Stomach (tissue), 9 donors: ENCODE data around the gene SCAP. TPM values are rescaled to one million over a fixed set of nuclear protein-coding genes. Genes with fewer than 3 reads are reported as not detected.

Source experiments
- DNase-seq, 2 donors: peaks; one replicate each; pipeline versions ENCODE4 v3.0.0 to v3.0.0-alpha.2; 2013 to 2019
- H3K27ac ChIP-seq, 5 donors: fragments of 200-600 bp in 4 of 5; sonication (generic) in 4 of 5; one replicate each; pipeline ENCODE4 v1.5.1; 2013 to 2019; ENCODE audit warnings: mild to moderate bottlenecking in 1 of 5, moderate library complexity in 1 of 5
- H3K27me3 ChIP-seq, 3 donors: fragments of 200-600 bp; sonication (generic); one replicate each; pipeline ENCODE4 v1.5.1; 2017 to 2019; ENCODE audit warnings: mixed run types in 1 of 3
- H3K36me3 ChIP-seq, 4 donors: fragments of 200-600 bp; sonication (generic); 1 replicate in 3 of 4; 2 replicates in 1 of 4; pipeline ENCODE4 v1.5.1; 2016 to 2019
- H3K4me1 ChIP-seq, 4 donors: fragments of 200-600 bp; sonication (generic); one replicate each; pipeline ENCODE4 v1.5.1; 2016 to 2019
- H3K4me3 ChIP-seq, 4 donors: fragments of 200-600 bp; sonication (generic) in 3 of 4; one replicate each; pipeline ENCODE4 v1.5.1; 2016 to 2019; ENCODE audit warnings: mild to moderate bottlenecking in 1 of 4
- H3K9me3 ChIP-seq, 4 donors: fragments of 200-600 bp; sonication (generic); one replicate each; pipeline ENCODE4 v1.5.1; 2016 to 2019
- EP300 ChIP-seq: sonication (generic); formaldehyde crosslinking; IDR thresholded peaks from one replicate; pipeline ENCODE4 v1.6.1; 2017; ENCODE audit warnings: antibody characterized with exemption
- POLR2A ChIP-seq, 4 donors: fragments of 450-650 bp; IDR thresholded peaks; one replicate each; pipeline ENCODE4 v1.6.1; 2016; ENCODE audit warnings: antibody characterized with exemption in 4 of 4, control low read depth in 2 of 4, mild to moderate bottlenecking in 1 of 4, moderate library complexity in 1 of 4
- POLR2AphosphoS5 ChIP-seq, 3 donors: sonication (generic); formaldehyde crosslinking; IDR thresholded peaks; one replicate each; pipeline ENCODE4 v1.6.1; 2016; ENCODE audit warnings: antibody characterized with exemption in 3 of 3
- WGBS, 5 donors: extraction: QIAGEN DNeasy Blood & Tissue Kit in 3 of 5; methylation state at CpG; one replicate each; pipeline versions ENCODE4 v1.1.5 to v1.1.7; 2013 to 2018; 5-methylcytosine and 5-hydroxymethylcytosine counted together
- intact Hi-C: fragments of 100-400 bp; cut with DNase I; formaldehyde crosslinking; loops from one replicate; pipeline ENCODE4 v1.15.1; 2023; ENCODE audit warnings: low total_unique reads
- polyA plus RNA-seq, 3 donors: library from polyadenylated mRNA; stranded (reverse); fragments of 200-250 nt; gene quantifications; one replicate each; pipeline ENCODE4 v1.2.3, GENCODE V29; 2013
- total RNA-seq, 5 donors: library from RNA; depleted of rRNA; stranded (reverse); fragments of >200 nt; gene quantifications; one replicate each; pipeline versions ENCODE4 v1.1.0 to v1.2.3, GENCODE V29; 2014 to 2016
- TF ChIP-seq, protein P1 (sequence below), 7 experiments: fragments of 450-650 bp in 4 of 7; fragments of 200-600 bp in 3 of 7; sonication (generic) in 3 of 7; IDR thresholded peaks; one replicate each; pipeline ENCODE4 v1.5.1; 2016 to 2019; ENCODE audit warnings: antibody characterized with exemption in 7 of 7, control low read depth in 2 of 7, mild to moderate bottlenecking in 1 of 7
- donor health status: healthy with polysubstance abuse.
- donor health status: Bipolar disorder and iron deficiency.
- donor health status: healthy.

Gene SCAP
- total and polyA plus RNA-seq, 8 donors: 15.6 to 223 (median 47.3) TPM

DNA sequence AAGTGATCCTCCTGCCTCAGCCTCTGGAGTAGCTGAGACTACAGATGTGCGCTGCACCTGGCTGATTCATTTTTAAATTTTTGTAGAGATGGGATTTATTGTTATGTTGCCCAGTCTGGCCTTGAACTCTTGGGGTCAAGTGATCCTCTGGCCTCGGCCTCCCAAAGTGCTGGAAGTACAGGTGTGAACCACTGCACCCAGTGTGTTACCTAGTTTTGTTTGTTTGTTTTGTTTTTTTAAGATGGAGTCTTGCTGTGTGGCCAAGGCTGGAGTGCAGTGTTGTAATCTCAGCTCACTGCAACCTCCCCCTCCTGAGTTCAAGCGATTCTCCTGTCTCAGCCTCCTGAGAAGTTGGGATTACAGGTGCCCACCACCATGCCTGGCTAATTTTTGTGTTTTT lies 82.8 kb downstream of the SCAP start:
- Histone ChIP-seq H3K4me3 (no peak overlapping the region), H3K9me3 (no peaks in the 10 kb centered on the region), H3K36me3 (peaks cover 18 to 45% (median 37%) of the 10 kb centered on the region in 4 donors), H3K27me3 (no peaks in the 10 kb centered on the region), H3K4me1 (peaks cover 12 to 52% (median 32%) of the 10 kb centered on the region in 4 donors), H3K27ac (no peak overlapping the region)
- 93 to 100% (median 97%) methylated on average over 3 of the region's 3 CpGs for WGBS, 5 donors
- intact Hi-C loops: no loop called here
- TF ChIP-seq EP300: no peak
- TF ChIP-seq, protein P1, sequence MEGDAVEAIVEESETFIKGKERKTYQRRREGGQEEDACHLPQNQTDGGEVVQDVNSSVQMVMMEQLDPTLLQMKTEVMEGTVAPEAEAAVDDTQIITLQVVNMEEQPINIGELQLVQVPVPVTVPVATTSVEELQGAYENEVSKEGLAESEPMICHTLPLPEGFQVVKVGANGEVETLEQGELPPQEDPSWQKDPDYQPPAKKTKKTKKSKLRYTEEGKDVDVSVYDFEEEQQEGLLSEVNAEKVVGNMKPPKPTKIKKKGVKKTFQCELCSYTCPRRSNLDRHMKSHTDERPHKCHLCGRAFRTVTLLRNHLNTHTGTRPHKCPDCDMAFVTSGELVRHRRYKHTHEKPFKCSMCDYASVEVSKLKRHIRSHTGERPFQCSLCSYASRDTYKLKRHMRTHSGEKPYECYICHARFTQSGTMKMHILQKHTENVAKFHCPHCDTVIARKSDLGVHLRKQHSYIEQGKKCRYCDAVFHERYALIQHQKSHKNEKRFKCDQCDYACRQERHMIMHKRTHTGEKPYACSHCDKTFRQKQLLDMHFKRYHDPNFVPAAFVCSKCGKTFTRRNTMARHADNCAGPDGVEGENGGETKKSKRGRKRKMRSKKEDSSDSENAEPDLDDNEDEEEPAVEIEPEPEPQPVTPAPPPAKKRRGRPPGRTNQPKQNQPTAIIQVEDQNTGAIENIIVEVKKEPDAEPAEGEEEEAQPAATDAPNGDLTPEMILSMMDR (IDR thresholded peaks at IDR 0.05): no peak
- TF ChIP-seq POLR2A (IDR thresholded peaks at IDR 0.05): no peak
- TF ChIP-seq POLR2AphosphoS5 (IDR thresholded peaks at IDR 0.05): no peak
- DNase-seq: no peak

DNA sequence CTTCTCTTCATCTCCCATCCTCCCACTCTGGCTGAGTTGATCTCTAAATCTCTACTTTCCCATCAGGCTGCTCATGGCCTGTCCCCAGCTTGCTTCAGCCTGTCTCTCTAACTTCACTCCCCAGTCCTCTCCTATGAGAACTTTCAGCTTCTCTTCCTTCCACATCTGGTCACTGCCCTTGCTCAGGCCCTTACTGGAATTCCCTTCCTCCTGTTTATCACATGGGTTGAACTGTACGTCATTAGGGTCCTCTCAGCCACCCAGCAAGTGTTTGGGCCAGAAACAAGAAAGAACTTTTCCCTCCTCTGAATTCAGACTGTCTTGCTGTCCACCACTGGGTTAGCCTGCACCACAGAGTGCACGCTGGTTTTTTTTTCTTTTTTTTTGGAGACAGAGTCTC lies 89.9 kb downstream of the SCAP start:
- intact Hi-C loops: no loop called here
- Histone ChIP-seq H3K4me1 (peaks cover 25 to 62% (median 43%) of the 10 kb centered on the region in 4 donors), H3K4me3 (no peak overlapping the region), H3K27ac (peak overlapping the region in 2 of 5 donors; percentile 29 to 32), H3K9me3 (no peaks in the 10 kb centered on the region), H3K36me3 (peaks cover 8 to 32% (median 18%) of the 10 kb centered on the region in 4 donors), H3K27me3 (no peaks in the 10 kb centered on the region)
- no peak for TF ChIP-seq POLR2A (IDR thresholded peaks at IDR 0.05)
- no peak for TF ChIP-seq POLR2AphosphoS5 (IDR thresholded peaks at IDR 0.05)
- no peak for TF ChIP-seq EP300
- TF ChIP-seq, protein P1 (IDR thresholded peaks at IDR 0.05): no peak
- WGBS, 5 donors: 64 to 82% (median 67%) methylated on average over 2 of the region's 2 CpGs
- DNase-seq: no peak

DNA sequence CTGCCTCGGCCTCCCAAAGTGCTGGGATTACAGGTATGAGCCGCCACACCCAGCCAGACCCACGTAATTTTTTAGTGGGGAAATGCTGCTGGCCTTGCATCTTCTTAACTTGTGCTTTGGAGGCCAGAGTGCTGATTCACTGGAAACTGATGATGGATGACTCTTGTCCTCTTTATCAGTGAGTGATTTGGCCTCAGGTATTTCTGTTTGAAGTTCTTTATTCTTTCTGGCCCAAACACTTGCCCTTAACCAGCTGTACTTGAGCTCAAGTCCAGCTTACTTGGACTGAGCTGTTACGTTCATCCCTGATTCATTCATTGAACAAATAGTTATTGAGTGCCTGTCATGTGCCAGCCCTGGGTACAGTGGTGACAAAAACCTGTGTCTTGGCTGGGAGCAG lies 90.7 kb downstream of the SCAP start:
- DNase-seq: peak in 1 of 2 donors; percentile 28
- Histone ChIP-seq H3K4me3 (no peak overlapping the region), H3K4me1 (peaks cover 25 to 64% (median 47%) of the 10 kb centered on the region in 4 donors), H3K36me3 (peaks cover 5 to 32% (median 16%) of the 10 kb centered on the region in 4 donors), H3K9me3 (no peaks in the 10 kb centered on the region), H3K27ac (peak overlapping the region in 2 of 5 donors; percentile 29 to 32), H3K27me3 (no peaks in the 10 kb centered on the region)
- 67 to 83% (median 77%) methylated on average over 4 of the region's 4 CpGs for WGBS, 5 donors
- intact Hi-C loops: no loop called here
- no peak for TF ChIP-seq POLR2A (IDR thresholded peaks at IDR 0.05)
- no peak for TF ChIP-seq POLR2AphosphoS5 (IDR thresholded peaks at IDR 0.05)
- no peak for TF ChIP-seq EP300
- TF ChIP-seq, protein P1 (IDR thresholded peaks at IDR 0.05): no peak

DNA sequence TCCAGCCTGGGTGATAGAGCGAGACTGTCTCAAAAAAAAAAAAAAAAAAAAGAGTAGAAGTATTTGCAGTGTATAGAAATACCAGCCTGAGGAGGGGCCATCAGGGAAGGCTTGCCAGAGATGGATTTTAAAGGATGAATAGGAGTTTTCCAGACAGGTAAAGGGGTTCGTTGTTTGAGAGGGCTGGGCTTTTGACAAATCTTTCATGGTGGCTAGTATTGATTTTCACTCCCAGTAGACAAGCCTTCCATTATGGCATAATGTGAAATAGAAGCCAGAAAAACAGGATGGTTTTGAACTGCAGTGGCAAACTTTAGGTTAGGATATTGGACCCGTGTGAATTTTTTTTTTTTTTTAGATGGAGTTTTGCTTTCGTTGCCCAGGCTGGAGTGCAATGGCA lies 91.3 kb downstream of the SCAP start:
- H3K4me3 ChIP-seq: no peak overlapping the region
- no peak for TF ChIP-seq EP300
- TF ChIP-seq POLR2A (IDR thresholded peaks at IDR 0.05): no peak
- TF ChIP-seq POLR2AphosphoS5 (IDR thresholded peaks at IDR 0.05): no peak
- TF ChIP-seq, protein P1 (IDR thresholded peaks at IDR 0.05): no peak
- no peak for DNase-seq
- H3K36me3 ChIP-seq: peaks cover 5 to 31% (median 16%) of the 10 kb centered on the region in 4 donors
- WGBS, 5 donors: 73 to 86% (median 79%) methylated on average over 4 of the region's 4 CpGs
- no peak overlapping the region for H3K27ac ChIP-seq
- no peaks in the 10 kb centered on the region for H3K9me3 ChIP-seq
- H3K4me1 ChIP-seq: peaks cover 31 to 70% (median 52%) of the 10 kb centered on the region in 4 donors
- intact Hi-C loops: no loop called here
- H3K27me3 ChIP-seq: no peaks in the 10 kb centered on the region
